Suprapubic skin (tissue), 3 donors: ENCODE data around the gene ALCAM.

Experiments
- CTCF ChIP-seq, 2 donors: fragments of 200-600 bp in 1 of 2; fragments of 450-650 bp in 1 of 2; sonication (generic) in 1 of 2; IDR thresholded peaks; one replicate each; pipeline ENCODE4 v1.5.1; 2016 to 2019; ENCODE audit warnings: antibody characterized with exemption in 2 of 2, mild to moderate bottlenecking in 1 of 2, moderate library complexity in 1 of 2
- EP300 ChIP-seq: sonication (generic); formaldehyde crosslinking; IDR thresholded peaks from one replicate; pipeline ENCODE4 v1.6.1; 2017; ENCODE audit warnings: antibody characterized with exemption
- POLR2A ChIP-seq, 2 donors: fragments of 450-650 bp; IDR thresholded peaks; one replicate each; pipeline ENCODE4 v1.6.1; 2017; ENCODE audit warnings: antibody characterized with exemption in 2 of 2, mild to moderate bottlenecking in 2 of 2, moderate library complexity in 2 of 2

- TF ChIP-seq CTCF (IDR thresholded peaks at IDR 0.05) (no peak), EP300 (no peak), POLR2A (IDR thresholded peaks at IDR 0.05) (no peak)
These were observed 2.6 kb upstream of the ALCAM start for GRCh38 chr3:105364128-105364527.
